ENCODE data around the gene OSBPL5. TPM values are rescaled to one million over a fixed set of nuclear protein-coding genes. Genes with fewer than 3 reads are reported as not detected.

OSBPL5 gene
- total RNA-seq, 1 experiment from 2014 or later: 16.1 TPM

- no peak overlapping the region for H2BK12ac ChIP-seq (ENCODE audit: insufficient read length, low read depth, low read length)
- no peaks in the 10 kb centered on the region for H4K20me1 ChIP-seq (ENCODE audit: control insufficient read depth, insufficient read depth, insufficient read length)
- H3K14ac ChIP-seq (ENCODE audit: insufficient read depth, low read length): no peak overlapping the region; the same call in 1 of the 2 replicates
- no peak overlapping the region for H2AFZ ChIP-seq (ENCODE audit: low read length)
- H4K8ac ChIP-seq (replicated peaks; ENCODE audit: insufficient read length, low read depth, low read length): no peak overlapping the region
- H3K79me1 ChIP-seq (ENCODE audit: insufficient read depth, low read depth, low read length, poor library complexity, severe bottlenecking): no peaks in the 10 kb centered on the region
- Mint-ChIP-seq H3K4me1 (peaks cover 8 to 9% of the 10 kb centered on the region in 2 experiments), H3K4me3 (no peak overlapping the region), H3K9me3 (no peaks in the 10 kb centered on the region), H3K36me3 (ENCODE audit: insufficient read depth in 1 of 3, low read depth in 3 of 3) (no peaks in the 10 kb centered on the region), H3K27me3 (ENCODE audit: low read depth) (peaks cover 59% of the 10 kb centered on the region), H3K27ac (no peak overlapping the region)
- H2AK5ac ChIP-seq (ENCODE audit: insufficient read length, low read length): no peak overlapping the region
- no peak overlapping the region for H3T11ph ChIP-seq (ENCODE audit: low read length)
- H3K27ac ChIP-seq (ENCODE audit: insufficient read length, low read depth, low read length): no peak overlapping the region
- no peak overlapping the region for H3K56ac ChIP-seq (ENCODE audit: insufficient read length, low read depth, low read length)
- no peaks in the 10 kb centered on the region for H3K4me1 ChIP-seq (ENCODE audit: insufficient read depth, low read length)
- TF ChIP-seq CTCF (conservative IDR thresholded peaks at IDR 0.05): no peak
- no peak overlapping the region for H4K5ac ChIP-seq (ENCODE audit: insufficient read length, low read depth, low read length)
- no peak for DNase-seq
- H3K4ac ChIP-seq (ENCODE audit: low read depth, low read length): no peak overlapping the region
- H3K79me2 ChIP-seq (ENCODE audit: insufficient read depth, low read length): no peaks in the 10 kb centered on the region
- no peak overlapping the region for H2BK20ac ChIP-seq (ENCODE audit: low read depth, low read length, poor library complexity, severe bottlenecking)
- no peak overlapping the region for H3K9ac ChIP-seq (ENCODE audit: extremely low read depth, insufficient read length, low read length)
- H3K9me3 ChIP-seq (ENCODE audit: control insufficient read depth, low read depth, low read length): no peaks in the 10 kb centered on the region
- no peak overlapping the region for H2BK15ac ChIP-seq (ENCODE audit: low read depth, low read length)
- H4K91ac ChIP-seq (ENCODE audit: insufficient read length, low read depth, low read length): no peak overlapping the region
- H3K27me3 ChIP-seq (ENCODE audit: insufficient read depth, low read length): peaks cover 9% of the 10 kb centered on the region; the same call in 1 of the 2 replicates
- H3K18ac ChIP-seq (ENCODE audit: insufficient read length, low read depth, low read length): no peak overlapping the region
- H3K4me2 ChIP-seq (ENCODE audit: insufficient read depth, insufficient read length, low read length): no peak overlapping the region
- H2BK5ac ChIP-seq (ENCODE audit: insufficient read length, low read length): no peak overlapping the region
- no peak overlapping the region for H2BK120ac ChIP-seq (ENCODE audit: low read depth, low read length, poor library complexity, severe bottlenecking)
- no CpG with 5 or more reads among the region's 15 CpGs for WGBS (ENCODE audit: extremely low coverage, insufficient read length, low lambda C conversion rate)
- peaks cover 9% of the 10 kb centered on the region for H3K23me2 ChIP-seq (ENCODE audit: insufficient read length, low read depth, low read length, poor library complexity, severe bottlenecking)
- H3K23ac ChIP-seq (ENCODE audit: insufficient read length, low read depth, low read length): no peak overlapping the region
Measured at GRCh38 chr11:3201112-3201581, 36.0 kb upstream of the OSBPL5 start.
